Mucosa of gallbladder (tissue), 1 donor: ENCODE results near the gene NOX1. TPM values are rescaled to one million over a fixed set of nuclear protein-coding genes. Genes with fewer than 3 reads are reported as not detected.
"Not testable (repeated sequence)": the region's sequence is repeated elsewhere in the genome, so short reads cannot be mapped to it uniquely, and the experiment has no call there.

Experiments used
- DNase-seq: peaks from one replicate; pipeline ENCODE4 v3.0.0-alpha.2; 2020; ENCODE audit warnings: low spot score
- total RNA-seq: library from RNA; stranded (reverse); gene quantifications from one replicate; pipeline ENCODE4 v1.2.1, GENCODE V29; 2021
- donor health status: DM: no; HTN: no; CAD: no.

Gene NOX1
- total RNA-seq, 1 donor from 2014 or later: not detected

DNA sequence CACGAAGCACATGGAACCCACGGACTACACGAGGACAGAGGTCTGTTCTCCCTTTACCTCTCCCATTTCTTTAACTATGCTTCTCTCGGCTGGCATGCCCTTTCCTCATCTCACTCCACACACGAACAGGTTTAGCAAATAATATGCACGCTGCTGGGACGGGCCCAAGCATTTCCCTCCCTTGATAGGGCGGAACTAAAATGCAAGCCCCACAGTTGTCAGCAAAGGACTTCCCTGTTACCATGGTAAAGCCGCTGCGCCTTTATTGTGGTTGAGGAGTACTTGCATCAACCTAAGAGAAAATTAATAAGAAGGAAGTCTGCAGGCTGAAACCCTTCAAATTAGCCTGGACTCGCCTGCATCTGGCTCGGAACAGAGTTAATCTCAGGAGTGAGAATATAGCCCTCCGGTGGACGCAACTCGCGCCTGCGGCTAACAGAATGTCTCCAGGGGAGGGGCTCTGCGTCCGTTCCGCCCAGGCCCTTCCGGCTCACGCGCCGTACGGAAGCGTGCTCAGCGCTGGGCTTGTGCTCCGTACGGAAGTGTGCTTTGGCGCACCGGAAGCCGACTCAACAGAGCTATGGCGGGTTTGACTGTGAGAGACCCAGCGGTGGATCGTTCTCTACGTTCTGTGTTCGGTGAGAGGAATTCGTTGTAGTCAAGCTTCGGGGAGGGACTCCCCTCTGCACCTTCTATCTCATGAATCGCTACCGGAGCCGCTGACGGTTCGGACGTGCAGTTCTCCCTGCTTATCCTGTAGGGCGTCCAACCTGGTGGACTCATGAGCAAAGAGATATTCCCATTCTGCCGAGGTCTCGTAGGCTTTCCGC, 54.1 kb downstream of the NOX1 start, which contains the start of gene CSTF2:
Gene CSTF2 (plus strand): TSS at position 555 of the 830 bp plus-strand sequence. CDS start 26 bp downstream, at position 581.
- DNase-seq: peak; percentile 81

DNA sequence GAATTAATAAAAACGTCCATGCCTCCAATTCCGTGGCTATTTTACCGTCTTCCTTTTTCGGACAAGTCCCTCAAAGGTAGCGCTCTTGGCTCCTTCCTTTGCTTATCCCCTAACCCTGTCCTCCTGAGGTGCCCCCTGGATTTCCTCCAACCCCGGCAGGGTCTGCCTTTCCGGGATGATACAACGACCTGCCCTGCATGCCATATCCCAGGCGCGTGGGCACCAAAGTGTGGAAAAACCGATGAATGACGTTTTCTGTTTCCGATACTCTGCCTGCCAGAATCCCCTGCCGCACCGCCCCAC, 54.7 kb downstream of the NOX1 start:
- DNase-seq: no peak

DNA sequence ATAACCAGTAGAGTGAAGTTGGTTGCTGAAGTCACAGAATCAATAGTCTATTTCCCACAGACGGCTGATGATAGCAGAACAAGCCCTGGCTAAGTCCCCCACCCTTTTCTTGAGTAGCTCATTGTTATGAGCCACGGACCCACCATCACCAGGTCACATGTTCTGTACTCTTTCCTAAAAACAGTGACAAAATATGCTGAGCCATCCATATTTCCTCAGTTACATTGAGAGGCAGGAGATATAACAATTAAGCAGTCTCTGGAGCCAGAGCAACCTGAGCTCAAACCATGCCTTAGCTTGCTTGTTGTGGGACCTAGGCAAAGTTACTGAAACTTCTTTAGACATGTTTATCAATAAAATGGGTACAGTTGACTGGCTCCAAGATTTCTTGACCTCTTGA, 56.8 kb downstream of the NOX1 start:
- DNase-seq: no peak

DNA sequence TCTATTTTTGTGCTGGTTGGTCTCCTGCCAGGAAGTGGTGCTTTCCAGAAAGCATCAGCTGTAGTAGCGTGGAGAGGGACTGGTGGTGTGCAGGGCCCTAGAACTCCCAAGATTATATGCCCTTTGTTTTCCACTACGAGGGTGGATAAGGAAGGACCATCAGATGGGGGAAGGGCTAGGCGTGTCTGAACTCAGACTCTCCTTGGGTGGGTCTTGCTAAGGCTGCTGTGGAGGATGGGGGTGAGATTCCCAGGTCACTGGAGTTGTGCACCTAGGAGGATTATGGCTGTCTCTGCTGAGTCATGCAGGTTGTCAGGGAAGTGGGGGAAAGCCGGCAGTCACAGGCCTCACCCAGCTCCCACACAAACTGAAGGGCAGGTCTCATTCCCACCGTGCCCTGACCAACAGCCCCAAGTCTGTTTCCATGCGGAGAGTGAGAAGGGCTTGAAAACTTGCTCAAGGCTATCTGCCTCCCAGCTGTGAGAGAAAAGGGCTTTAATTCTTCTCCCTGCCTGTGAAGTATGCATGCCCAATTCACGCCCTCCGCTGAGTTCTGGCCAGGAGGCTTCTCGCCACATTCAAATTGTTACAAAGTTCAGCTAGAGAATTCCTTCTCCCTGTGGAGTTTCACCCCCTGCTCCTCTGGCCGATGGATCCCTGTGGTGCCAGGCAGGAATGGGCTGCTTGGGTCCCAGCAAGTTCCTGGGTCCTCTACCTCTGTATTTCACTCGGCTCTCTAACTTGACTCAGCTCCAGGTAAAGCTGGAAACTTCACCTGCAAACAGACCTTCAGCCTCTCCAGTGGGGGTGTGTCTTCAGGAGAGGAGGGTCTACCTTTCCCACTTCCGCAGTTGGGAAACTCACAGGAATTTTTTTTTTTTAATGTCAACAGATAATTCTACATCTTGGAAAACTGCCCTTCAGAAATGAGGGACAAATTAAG, 61.7 kb downstream of the NOX1 start:
- DNase-seq: peak; percentile 10

DNA sequence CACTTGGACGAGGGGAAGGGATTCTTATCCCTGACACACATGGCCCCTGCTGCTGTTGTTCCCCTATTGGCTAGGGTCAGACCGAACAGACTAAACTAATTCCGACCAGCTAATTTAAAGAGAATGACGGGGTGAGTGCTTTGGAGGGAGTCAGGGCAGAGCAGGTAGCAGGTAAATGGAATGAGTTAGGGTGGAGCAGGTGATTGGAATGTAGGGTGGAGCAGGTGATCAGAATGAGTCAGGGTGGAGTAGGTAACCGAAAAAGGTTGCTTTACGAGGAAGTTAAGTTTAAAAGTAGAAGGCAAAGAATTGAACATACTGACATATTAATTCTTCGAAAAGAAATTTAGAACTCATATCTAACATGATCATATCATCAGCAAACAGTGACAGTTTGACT, 65.9 kb downstream of the NOX1 start:
- not testable (repeated sequence) for DNase-seq

DNA sequence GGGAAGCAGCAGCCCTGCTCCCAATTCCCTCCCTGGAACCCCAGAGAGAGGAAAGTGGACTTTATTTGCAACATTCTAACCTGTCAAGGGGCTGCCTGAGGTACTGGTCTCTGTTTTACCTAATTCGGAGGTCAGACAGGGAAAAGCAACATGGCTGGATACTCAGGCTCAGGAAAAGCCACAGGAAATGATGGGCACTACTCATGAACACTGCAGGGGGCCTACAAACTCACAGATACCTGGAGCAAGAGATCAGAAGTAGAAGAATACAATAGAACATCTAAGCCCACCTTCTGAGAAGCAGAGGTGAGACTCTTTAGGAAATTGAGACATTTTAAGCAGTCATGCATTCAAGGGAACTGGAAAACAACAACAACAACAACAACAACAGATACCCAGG, 69.4 kb downstream of the NOX1 start:
- DNase-seq: no peak

DNA sequence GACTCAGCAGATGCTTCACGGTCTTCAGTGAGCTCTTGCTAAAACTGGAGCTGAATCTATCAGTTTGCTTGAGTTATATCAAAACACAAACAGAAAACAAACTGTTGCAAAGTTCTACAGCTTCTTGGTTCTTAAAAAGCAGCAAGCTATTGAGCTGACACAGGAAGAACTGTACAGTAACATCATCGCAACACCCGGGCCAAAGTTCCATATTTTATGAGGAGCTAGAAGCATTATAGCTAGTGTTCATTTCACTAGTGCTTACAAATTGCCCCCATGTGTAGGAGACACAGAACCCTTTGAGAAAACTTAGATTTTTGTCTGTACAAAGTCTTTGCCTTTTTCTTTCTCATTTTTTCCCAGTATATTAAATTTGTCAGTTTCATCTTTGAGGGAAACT, 71.3 kb downstream of the NOX1 start:
- no peak for DNase-seq

DNA sequence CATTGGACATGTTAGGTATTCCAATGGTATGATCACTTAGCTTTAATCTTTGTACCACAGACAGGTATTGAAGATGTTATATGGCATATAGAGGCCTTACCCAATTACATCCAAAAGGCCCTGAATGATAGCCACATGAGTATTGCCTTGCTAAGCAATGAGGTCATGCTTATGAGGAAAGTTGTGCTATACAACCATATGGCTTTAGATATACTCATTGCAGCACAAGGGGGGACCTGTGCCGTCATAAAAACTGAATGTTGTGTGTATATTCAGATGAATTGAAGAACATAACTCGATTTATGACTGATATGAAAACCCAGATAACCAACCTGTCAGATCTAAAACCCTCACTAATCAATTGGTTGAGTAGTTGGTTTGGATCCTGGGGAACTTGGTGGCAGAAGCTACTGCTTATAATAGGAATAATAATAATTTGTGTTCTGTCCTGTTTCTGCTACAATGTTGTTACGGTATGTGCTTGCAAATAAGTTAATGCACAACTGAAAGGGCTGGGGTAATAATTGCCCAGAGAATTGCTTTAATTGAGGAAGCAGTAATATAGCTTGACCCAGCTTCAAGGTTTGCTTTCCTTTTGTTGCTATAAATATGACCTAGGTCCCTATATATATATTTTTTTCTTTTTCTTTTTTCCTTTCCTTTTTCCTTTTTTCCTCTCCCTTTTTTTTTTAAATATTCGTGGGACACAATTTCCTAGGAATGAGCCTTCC, 75.5 kb downstream of the NOX1 start:
- no peak for DNase-seq

DNA sequence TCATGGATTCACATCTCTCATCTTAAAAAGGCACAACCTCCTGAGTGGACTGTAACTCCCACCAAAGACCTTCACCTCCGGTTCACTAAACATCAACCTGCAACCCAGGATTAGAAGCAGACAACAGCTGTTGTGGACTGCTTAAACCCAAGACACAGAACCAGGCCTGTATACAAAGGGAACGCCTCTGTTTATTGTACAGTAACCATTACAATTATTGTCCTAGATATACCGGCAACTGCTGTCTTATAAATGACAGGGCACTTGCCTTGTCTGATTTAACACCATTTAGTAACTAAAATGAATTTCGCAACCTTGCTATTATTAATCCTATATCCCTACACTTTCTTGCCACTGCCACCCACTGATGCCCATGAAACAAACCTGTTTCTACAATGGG, 76.8 kb downstream of the NOX1 start:
- DNase-seq: no peak

DNA sequence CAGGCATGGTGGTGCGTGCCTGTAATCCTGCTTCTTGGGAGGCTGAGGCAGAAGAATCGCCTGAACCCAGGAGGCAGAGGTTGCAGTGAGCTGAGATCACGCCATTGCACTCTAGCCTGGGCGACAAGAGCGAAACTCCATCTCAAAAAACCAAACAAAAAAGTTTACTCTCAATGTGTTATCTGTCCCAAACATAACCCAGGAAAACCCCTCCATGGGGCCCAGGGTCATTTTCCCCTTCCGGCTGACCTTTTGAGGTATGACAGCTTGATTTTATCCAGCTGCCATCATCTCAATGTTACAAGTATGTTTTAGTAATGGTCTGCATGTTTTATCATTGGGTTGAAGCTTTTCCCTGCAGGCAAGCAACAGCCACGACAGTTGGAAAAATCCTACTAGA, 77.8 kb downstream of the NOX1 start:
- DNase-seq: not testable (repeated sequence)

Other genes starting within 250 kb of the NOX1 start
- gene TSPAN6, start 237.6 kb downstream of the NOX1 start, total RNA-seq: 37.9 TPM
- 9.2 TPM for gene SRPX2, start 230.2 kb downstream of the NOX1 start, total RNA-seq
- 15.8 TPM for gene SYTL4, start 142.2 kb downstream of the NOX1 start, total RNA-seq
- gene CSTF2, start 54.0 kb downstream of the NOX1 start, total RNA-seq: 19.5 TPM
- gene XKRX, start 54.6 kb upstream of the NOX1 start, total RNA-seq: 0.26 TPM
- not detected for gene ARL13A, start 95.3 kb upstream of the NOX1 start, total RNA-seq
- gene TRMT2B, start 177.8 kb upstream of the NOX1 start, total RNA-seq: 26.8 TPM
- gene TMEM35A, start 204.5 kb upstream of the NOX1 start, total RNA-seq: 4.0 TPM
- gene CENPI, start 223.8 kb upstream of the NOX1 start, total RNA-seq: 1.3 TPM